Measurements from ENCODE around the gene GKAP1. TPM values are rescaled to one million over a fixed set of nuclear protein-coding genes. Genes with fewer than 3 reads are reported as not detected.
A peak's percentile ranks its signal among the peaks of the same experiment; 100 is the strongest.

Gene GKAP1
- total and polyA plus RNA-seq, 2 of the 13 experiments (the other 11 are each of a cell fraction or from before 2014, with no cell fraction given) = 5.6 to 6.1 TPM

DNA sequence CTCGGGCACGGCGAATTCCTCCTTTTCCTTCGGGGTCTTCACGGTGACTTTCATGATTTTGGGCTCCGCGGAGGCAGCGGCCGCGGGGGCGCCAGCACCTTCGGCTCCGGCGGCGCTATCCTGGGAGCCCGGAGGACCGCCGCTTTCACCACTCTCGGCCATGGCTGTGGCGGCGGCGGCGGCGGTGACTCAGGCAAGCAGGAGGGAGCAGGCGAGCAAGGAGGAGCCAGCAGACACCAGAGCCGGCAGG is 110.1 kb downstream of the GKAP1 start (continued):
- TF ChIP-seq ETV5 (CRISPR knock-in tag; IDR thresholded peaks at IDR 0.05; ENCODE audit: borderline replicate concordance) (no peak), HOXA9 (CRISPR knock-in tag; IDR thresholded peaks at IDR 0.05; ENCODE audit: borderline replicate concordance) (peak; percentile 78; the same call in 1 of the 2 replicates), MYC (CRISPR knock-in tag; IDR thresholded peaks at IDR 0.05; ENCODE audit: borderline replicate concordance) (no peak), ZNF446 (CRISPR knock-in tag; IDR thresholded peaks at IDR 0.05) (peak; percentile 65), MIER3 (CRISPR knock-in tag; IDR thresholded peaks at IDR 0.05; ENCODE audit: borderline replicate concordance) (no peak), ZNF260 (CRISPR knock-in tag; IDR thresholded peaks at IDR 0.05; ENCODE audit: borderline replicate concordance, low read depth) (0 out of 2 replicates have a peak, but pooled peaks have one; percentile 68), SETDB1 (CRISPR knock-in tag; IDR thresholded peaks at IDR 0.05; ENCODE audit: borderline replicate concordance) (no peak), HMG20B (CRISPR knock-in tag; conservative IDR thresholded peaks at IDR 0.05) (no peak), ZNF775 (CRISPR knock-in tag; IDR thresholded peaks at IDR 0.05; ENCODE audit: borderline replicate concordance) (no peak), TAF1 (CRISPR knock-in tag; IDR thresholded peaks at IDR 0.05) (no peak)
- TF ChIP-seq, protein P1, sequence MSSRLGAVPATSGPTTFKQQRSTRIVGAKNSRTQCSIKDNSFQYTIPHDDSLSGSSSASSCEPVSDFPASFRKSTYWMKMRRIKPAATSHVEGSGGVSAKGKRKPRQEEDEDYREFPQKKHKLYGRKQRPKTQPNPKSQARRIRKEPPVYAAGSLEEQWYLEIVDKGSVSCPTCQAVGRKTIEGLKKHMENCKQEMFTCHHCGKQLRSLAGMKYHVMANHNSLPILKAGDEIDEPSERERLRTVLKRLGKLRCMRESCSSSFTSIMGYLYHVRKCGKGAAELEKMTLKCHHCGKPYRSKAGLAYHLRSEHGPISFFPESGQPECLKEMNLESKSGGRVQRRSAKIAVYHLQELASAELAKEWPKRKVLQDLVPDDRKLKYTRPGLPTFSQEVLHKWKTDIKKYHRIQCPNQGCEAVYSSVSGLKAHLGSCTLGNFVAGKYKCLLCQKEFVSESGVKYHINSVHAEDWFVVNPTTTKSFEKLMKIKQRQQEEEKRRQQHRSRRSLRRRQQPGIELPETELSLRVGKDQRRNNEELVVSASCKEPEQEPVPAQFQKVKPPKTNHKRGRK (CRISPR knock-in tag; IDR thresholded peaks at IDR 0.05) = 0 out of 2 replicates have a peak, but pooled peaks have one; percentile 66
- TF ChIP-seq, protein P2, sequence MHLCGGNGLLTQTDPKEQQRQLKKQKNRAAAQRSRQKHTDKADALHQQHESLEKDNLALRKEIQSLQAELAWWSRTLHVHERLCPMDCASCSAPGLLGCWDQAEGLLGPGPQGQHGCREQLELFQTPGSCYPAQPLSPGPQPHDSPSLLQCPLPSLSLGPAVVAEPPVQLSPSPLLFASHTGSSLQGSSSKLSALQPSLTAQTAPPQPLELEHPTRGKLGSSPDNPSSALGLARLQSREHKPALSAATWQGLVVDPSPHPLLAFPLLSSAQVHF (CRISPR knock-in tag; IDR thresholded peaks at IDR 0.05) = peak; percentile 64; the same call in 1 of the 2 replicates

All from HepG2 (cell line).